Endothelial cell of umbilical vein (primary cell): ENCODE results near the gene LPP. TPM values are rescaled to one million over a fixed set of nuclear protein-coding genes. Genes with fewer than 3 reads are reported as not detected.

ENCODE experiments used
- BruUV-seq: library from RNA; stranded (reverse); fragments of 400-500 nt; replicated peaks from 2 replicates; lab custom pipeline; 2021; lab: Mats Ljungman, UMichigan
- CTCF ChIA-PET: fragments of 300-600, 350-600 bp; sonication (Branson Sonifier 250); formaldehyde crosslinking; loops from one replicate; lab custom pipeline; 2021; ENCODE audit warnings: antibody characterized with exemption, inconsistent platforms; lab: Charles Lee
- POLR2A ChIA-PET: fragments of 300-600, 350-600 bp; sonication (Branson Sonifier 250); formaldehyde crosslinking; loops from one replicate; lab custom pipeline; 2021; ENCODE audit warnings: antibody characterized with exemption, inconsistent platforms; lab: Charles Lee
- DNase-seq: peaks from one replicate; pipeline ENCODE4 v3.0.0-alpha.2; 2011; ENCODE audit warnings: low read depth, low spot score
- FAIRE-seq: peaks from 2 replicates; lab custom pipeline; 2011; peaks lifted over from hg19 to GRCh38; lab: Jason Lieb, UNC
- H2AFZ ChIP-seq: 2 replicates; pipeline ENCODE4 v1.6.0; 2012; ENCODE audit warnings: low read depth, low read length, control low read depth, inconsistent platforms
- H3K27ac ChIP-seq: 2 replicates; pipeline ENCODE4 v1.5.1; 2011; ENCODE audit warnings: low read depth, mild to moderate bottlenecking, control low read depth, low read length, moderate library complexity; ENCODE audit not compliant: insufficient read depth
- H3K27me3 ChIP-seq, 2 experiments: 2 replicates each; pipeline versions ENCODE4 v1.6.0 to v1.6.1; 2011; ENCODE audit warnings: low read length in 2 of 2, mixed read lengths in 1 of 2; ENCODE audit not compliant: control insufficient read depth in 2 of 2, insufficient read depth in 2 of 2
- H3K36me3 ChIP-seq, 2 experiments: 2 replicates in 1 of 2; 3 replicates in 1 of 2; pipeline ENCODE4 v1.5.1; 2011; ENCODE audit warnings: low read length in 2 of 2, mild to moderate bottlenecking in 1 of 2, moderate library complexity in 1 of 2; ENCODE audit not compliant: control insufficient read depth in 2 of 2, insufficient read depth in 2 of 2; ENCODE audit errors: extremely low read depth in 1 of 2
- H3K4me1 ChIP-seq: 3 replicates; pipeline ENCODE4 v1.5.1; 2011; ENCODE audit warnings: mild to moderate bottlenecking, low read length; ENCODE audit not compliant: control insufficient read depth, insufficient read depth; ENCODE audit errors: extremely low read depth
- H3K4me2 ChIP-seq: 2 replicates; pipeline ENCODE4 v1.6.1; 2011; ENCODE audit warnings: low read length, control low read depth, mixed read lengths; ENCODE audit not compliant: insufficient read depth
- H3K4me3 ChIP-seq, 3 experiments: fragments of 200-600 bp in 1 of 3; sonication (generic), shearing (Covaris generic) in 1 of 3; replicated peaks in 1 of 3; 2 replicates each; pipeline ENCODE4 v1.5.1; 2011 to 2016; ENCODE audit warnings: control low read depth in 3 of 3, low read length in 3 of 3, mild to moderate bottlenecking in 2 of 3, inconsistent platforms in 1 of 3, low read depth in 1 of 3, moderate library complexity in 1 of 3; ENCODE audit not compliant: insufficient read depth in 1 of 3
- H3K79me2 ChIP-seq: 2 replicates; pipeline ENCODE4 v1.6.0; 2012; ENCODE audit warnings: low read length, inconsistent platforms; ENCODE audit not compliant: control insufficient read depth, insufficient read depth
- H3K9ac ChIP-seq: replicated peaks from 2 replicates; pipeline ENCODE3; 2011; ENCODE audit warnings: low read length, control low read depth; ENCODE audit not compliant: insufficient read depth; ENCODE audit errors: extremely low read depth
- H3K9me1 ChIP-seq: replicated peaks from 3 replicates; pipeline ENCODE4 v1.6.0; 2011; ENCODE audit warnings: mild to moderate bottlenecking, low read length; ENCODE audit not compliant: control insufficient read depth, insufficient read depth; ENCODE audit errors: extremely low read depth
- H3K9me3 ChIP-seq: replicated peaks from 2 replicates; pipeline ENCODE4 v1.5.1; 2012; ENCODE audit warnings: low read length, inconsistent platforms; ENCODE audit not compliant: control insufficient read depth, insufficient read depth
- H4K20me1 ChIP-seq: replicated peaks from 2 replicates; pipeline ENCODE3; 2011; ENCODE audit warnings: mild to moderate bottlenecking, low read length; ENCODE audit not compliant: control insufficient read depth, insufficient read depth; ENCODE audit errors: extremely low read depth
- CTCF ChIP-seq, 2 donors: IDR thresholded peaks; 1 replicate in 1 of 2; 2 replicates in 1 of 2; pipeline ENCODE4 v1.5.1; 2011; ENCODE audit warnings: low read length in 2 of 2, mild to moderate bottlenecking in 2 of 2, moderate library complexity in 2 of 2, control low read depth in 1 of 2, inconsistent platforms in 1 of 2, low read depth in 1 of 2; ENCODE audit not compliant: insufficient read depth in 1 of 2; ENCODE audit errors: extremely low read depth in 1 of 2
- EZH2 ChIP-seq: IDR thresholded peaks from 2 replicates; pipeline ENCODE4 v1.6.1; 2012; ENCODE audit warnings: borderline replicate concordance, low read depth, mild to moderate bottlenecking, moderate library complexity, low read length, inconsistent platforms; ENCODE audit not compliant: severe bottlenecking
- FOS ChIP-seq: IDR thresholded peaks from 2 replicates; pipeline ENCODE4 v1.6.1; 2011; ENCODE audit warnings: mild to moderate bottlenecking, low read length, moderate library complexity, borderline replicate concordance; ENCODE audit not compliant: insufficient read depth
- GATA2 ChIP-seq: IDR thresholded peaks from 2 replicates; pipeline ENCODE4 v1.7.0; 2011; ENCODE audit warnings: low read depth, mild to moderate bottlenecking, moderate library complexity, mixed read lengths, low read length; ENCODE audit not compliant: insufficient read length, insufficient read depth
- JUN ChIP-seq: IDR thresholded peaks from 2 replicates; pipeline ENCODE4 v1.6.1; 2011; ENCODE audit warnings: borderline replicate concordance, low read depth; ENCODE audit not compliant: insufficient read length, insufficient read depth
- MYC ChIP-seq: IDR thresholded peaks from one replicate; pipeline ENCODE4 v1.6.1; 2011; ENCODE audit warnings: mild to moderate bottlenecking, low read depth, low read length
- POLR2A ChIP-seq: IDR thresholded peaks from 2 replicates; pipeline ENCODE4 v1.6.1; 2012; ENCODE audit warnings: low read depth, mild to moderate bottlenecking, control low read depth, low read length
- POLR2AphosphoS5 ChIP-seq: IDR thresholded peaks from 2 replicates; pipeline ENCODE4 v1.6.1; 2012; ENCODE audit warnings: low read depth, mild to moderate bottlenecking, control low read depth, low read length, moderate library complexity; ENCODE audit not compliant: insufficient read depth
- dilution Hi-C: fragments of 300-500 bp; cut with MboI; formaldehyde crosslinking; loops from one replicate; pipeline ENCODE4 v1.15.0; 2019; ENCODE audit warnings: low sequenced_read_pairs; ENCODE audit not compliant: extremely low pct_ligation_motif_present
- intact Hi-C: fragments of 100-400 bp; cut with micrococcal nuclease; formaldehyde crosslinking; loops from one replicate; pipeline ENCODE4 v1.10.0; 2022
- polyA plus RNA-seq, 4 experiments: library from polyadenylated mRNA; depleted of rRNA in 3 of 4; stranded (reverse) in 3 of 4; unstranded in 1 of 4; fragments of >200 nt; gene quantifications; 2 replicates each; pipeline versions ENCODE4 v1.2.1 to v1.2.3, GENCODE V29; 2011 to 2012; ENCODE audit warnings: missing spikeins in 1 of 4
- total RNA-seq: library from RNA; stranded (reverse); gene quantifications from 2 replicates; pipeline ENCODE4 v1.2.3, GENCODE V29; 2021

LPP gene
- total and polyA plus RNA-seq, 2 donors (not counting 3 experiments of a cell fraction or from before 2014, with no cell fraction given), result 16.9 to 153 TPM

GRCh38 chr3:188106006-188106405 lies 48.0 kb upstream of the LPP start:
- no peak for FAIRE-seq
- CTCF ChIA-PET, result interaction anchor here (1.3 kb wide), 1 partner anchor 25 kb away, joined by 3 read pairs; no protein-coding TSS in a partner anchor
- dilution Hi-C loops, result no loop called here
- Histone ChIP-seq H3K9me3 (no peaks in the 10 kb centered on the region), H3K9me1 (no peaks in the 10 kb centered on the region), H3K4me3 (no peak overlapping the region), H3K27me3 (peaks cover 3 to 7% of the 10 kb centered on the region in 2 experiments), H3K9ac (no peak overlapping the region), H3K79me2 (no peaks in the 10 kb centered on the region), H4K20me1 (no peaks in the 10 kb centered on the region), H3K4me2 (no peak overlapping the region), H3K27ac (no peak overlapping the region), H2AFZ (no peak overlapping the region), H3K4me1 (no peaks in the 10 kb centered on the region), H3K36me3 (no peaks in the 10 kb centered on the region)
- intact Hi-C loops, result no loop called here
- TF ChIP-seq EZH2 (no peak), MYC (no peak), JUN (no peak), POLR2A (no peak), FOS (no peak), CTCF (IDR thresholded peaks at IDR 0.05; ENCODE audit: extremely low read depth in 1 of 2, insufficient read depth in 1 of 2, low read depth in 1 of 2, low read length in 2 of 2) (no peak), GATA2 (no peak), POLR2AphosphoS5 (no peak)
- POLR2A ChIA-PET, result no interaction called here
- no peak for DNase-seq
- no TSS peak for BruUV-seq
